ENCODE results near the gene CCNO.

Gene CCNO

GRCh38 chr5:55232985-55233928 lies at the start of gene CCNO:
CCNO (minus strand) TSS chr5:55233608; CDS start chr5:55233523, 85 bp downstream.
- H3K4me3 ChIP-seq (ENCODE audit: low read length): peak within 1 kb of the TSS; percentile 54
- TF ChIP-seq ZNF274 (IDR thresholded peaks at IDR 0.05; ENCODE audit: low read depth, low read length): no peak

- no peak overlapping the region for H3K4me3 ChIP-seq (ENCODE audit: low read length)
- TF ChIP-seq ZNF274 (IDR thresholded peaks at IDR 0.05; ENCODE audit: low read depth, low read length): no peak
Observed at GRCh38 chr5:55278778-55279177, 45.4 kb upstream of the CCNO start.

- TF ChIP-seq ZNF274 (IDR thresholded peaks at IDR 0.05; ENCODE audit: low read depth, low read length): no peak
- H3K4me3 ChIP-seq (ENCODE audit: low read length): no peak overlapping the region
Observed at GRCh38 chr5:55276771-55277170, 43.4 kb upstream of the CCNO start.

- H3K4me3 ChIP-seq (ENCODE audit: low read length): no peak overlapping the region
- TF ChIP-seq ZNF274 (IDR thresholded peaks at IDR 0.05; ENCODE audit: low read depth, low read length): no peak
Observed at GRCh38 chr5:55258339-55258738, 24.9 kb upstream of the CCNO start.

- H3K4me3 ChIP-seq (ENCODE audit: low read length): no peak overlapping the region
- no peak for TF ChIP-seq ZNF274 (IDR thresholded peaks at IDR 0.05; ENCODE audit: low read depth, low read length)
Observed at GRCh38 chr5:55254802-55255201, 21.4 kb upstream of the CCNO start.

- no peak for TF ChIP-seq ZNF274 (IDR thresholded peaks at IDR 0.05; ENCODE audit: low read depth, low read length)
- no peak overlapping the region for H3K4me3 ChIP-seq (ENCODE audit: low read length)
Observed at GRCh38 chr5:55250064-55250463, 16.7 kb upstream of the CCNO start.

GRCh38 chr5:55241746-55242145 lies 8.3 kb upstream of the CCNO start:
- H3K4me3 ChIP-seq (ENCODE audit: low read length): no peak overlapping the region
- no peak for TF ChIP-seq ZNF274 (IDR thresholded peaks at IDR 0.05; ENCODE audit: low read depth, low read length)

GRCh38 chr5:55236800-55237199 lies 3.4 kb upstream of the CCNO start:
- no peak for TF ChIP-seq ZNF274 (IDR thresholded peaks at IDR 0.05; ENCODE audit: low read depth, low read length)
- no peak overlapping the region for H3K4me3 ChIP-seq (ENCODE audit: low read length)

GRCh38 chr5:55234121-55234700 lies 803 bp upstream of the CCNO start:
- peak overlapping the region; percentile 54; the same call in 1 of the 2 replicates for H3K4me3 ChIP-seq (ENCODE audit: low read length)
- TF ChIP-seq ZNF274 (IDR thresholded peaks at IDR 0.05; ENCODE audit: low read depth, low read length): no peak

GRCh38 chr5:55232271-55232984 lies 980 bp downstream of the CCNO start:
- TF ChIP-seq ZNF274 (IDR thresholded peaks at IDR 0.05; ENCODE audit: low read depth, low read length): no peak
- peak overlapping the region; percentile 54; the same call in 1 of the 2 replicates for H3K4me3 ChIP-seq (ENCODE audit: low read length)

GRCh38 chr5:55231919-55232270 lies 1.5 kb downstream of the CCNO start:
- H3K4me3 ChIP-seq (ENCODE audit: low read length): no peak overlapping the region

GRCh38 chr5:55231029-55231918 lies 2.1 kb downstream of the CCNO start:
- no peak for TF ChIP-seq ZNF274 (IDR thresholded peaks at IDR 0.05; ENCODE audit: low read depth, low read length)
- no peak overlapping the region for H3K4me3 ChIP-seq (ENCODE audit: low read length)

More at GRCh38 chr5:55231919-55232270, 1.5 kb downstream of the CCNO start:
- TF ChIP-seq ZNF274 (IDR thresholded peaks at IDR 0.05; ENCODE audit: low read depth, low read length): no peak

GRCh38 chr5:55230086-55230629 lies 3.2 kb downstream of the CCNO start:
- H3K4me3 ChIP-seq (ENCODE audit: low read length): no peak overlapping the region
- TF ChIP-seq ZNF274 (IDR thresholded peaks at IDR 0.05; ENCODE audit: low read depth, low read length): no peak

All from GM08714 (cell line).